Mammary epithelial cell (primary cell): ENCODE measurements around the gene TRIM13.

Experiments used
- CTCF ChIP-seq, 2 donors: IDR thresholded peaks in 1 of 2; conservative IDR thresholded peaks in 1 of 2; 2 replicates each; pipeline ENCODE4 v1.5.1; 2011 to 2012; ENCODE audit warnings: inconsistent platforms in 2 of 2, low read length in 2 of 2, mild to moderate bottlenecking in 2 of 2, control low read depth in 1 of 2, low read depth in 1 of 2; ENCODE audit not compliant: insufficient read depth in 1 of 2; ENCODE audit errors: extremely low read depth in 1 of 2
- EZH2 ChIP-seq: IDR thresholded peaks from 2 replicates; pipeline ENCODE4 v1.6.1; 2012; ENCODE audit warnings: low read length, inconsistent platforms, borderline replicate concordance

- TF ChIP-seq CTCF (conservative IDR thresholded peaks at IDR 0.05 in 1 of 2, IDR thresholded peaks at IDR 0.05 in 1 of 2; ENCODE audit: extremely low read depth in 1 of 2, insufficient read depth in 1 of 2, low read depth in 1 of 2, low read length in 2 of 2) (no peak), EZH2 (no peak)
These were observed 33.5 kb downstream of the TRIM13 start for GRCh38 chr13:50030315-50030714.
